B cell (primary cell): ENCODE data around the gene TMEM86A. TPM values are rescaled to one million over a fixed set of nuclear protein-coding genes. Genes with fewer than 3 reads are reported as not detected.

Experiments
- ATAC-seq: fragments of 200-7000 bp; cut with Tn5 transposase; one replicate; pipeline ENCODE4 v1.10.0; 2021; ENCODE audit warnings: low read depth, mild to moderate bottlenecking, moderate number of reproducible peaks, moderate library complexity
- CTCF ChIA-PET: fragments of 350-600 bp; sonication (Branson Sonifier 250); formaldehyde crosslinking; loops from one replicate; lab custom pipeline; 2021; ENCODE audit warnings: antibody characterized with exemption, inconsistent platforms; lab: Charles Lee
- POLR2A ChIA-PET: fragments of 350-600 bp; sonication (Branson Sonifier 250); formaldehyde crosslinking; loops from one replicate; lab custom pipeline; 2021; ENCODE audit warnings: antibody characterized with exemption; lab: Charles Lee
- DNase-seq: peaks from one replicate; pipeline ENCODE4 v3.0.0; 2013
- H2AFZ ChIP-seq: 2 replicates; pipeline ENCODE4 v1.6.1; 2012; ENCODE audit warnings: mild to moderate bottlenecking, low read depth, low read length; ENCODE audit not compliant: insufficient read depth, poor library complexity, severe bottlenecking
- H3K27ac ChIP-seq, 2 donors: 1 replicate in 1 of 2; 2 replicates in 1 of 2; pipeline ENCODE4 v1.5.1; 2012 to 2013; ENCODE audit warnings: low read length in 2 of 2, mild to moderate bottlenecking in 2 of 2, moderate library complexity in 1 of 2
- H3K27me3 ChIP-seq, 4 experiments: fragments of 200-600 bp in 1 of 4; sonication (generic) in 1 of 4; replicated peaks in 1 of 4; 1 replicate in 2 of 4; 2 replicates in 2 of 4; pipeline versions ENCODE4 v1.6.1 to v1.7.0; 2013 to 2016; ENCODE audit warnings: low read length in 3 of 4, mild to moderate bottlenecking in 2 of 4, mixed read lengths in 1 of 4, moderate library complexity in 1 of 4; ENCODE audit not compliant: insufficient read depth in 4 of 4, control insufficient read depth in 3 of 4; ENCODE audit errors: control extremely low read depth in 1 of 4
- H3K36me3 ChIP-seq, 2 experiments: replicated peaks in 1 of 2; 1 replicate in 1 of 2; 2 replicates in 1 of 2; pipeline versions ENCODE4 v1.6.1 to v1.7.1; 2013; ENCODE audit warnings: low read length in 1 of 2; ENCODE audit not compliant: insufficient read depth in 2 of 2, control insufficient read depth in 1 of 2; ENCODE audit errors: control extremely low read depth in 1 of 2, extremely low read depth in 1 of 2
- H3K4me1 ChIP-seq, 2 donors: fragments of 200-600 bp in 1 of 2; sonication (generic) in 1 of 2; 1 replicate in 1 of 2; 2 replicates in 1 of 2; pipeline versions ENCODE4 v1.5.1 to v1.6.1; 2013 to 2017; ENCODE audit warnings: low read length in 2 of 2; ENCODE audit not compliant: control insufficient read depth in 2 of 2, insufficient read depth in 2 of 2
- H3K4me2 ChIP-seq: replicated peaks from 2 replicates; pipeline ENCODE3; 2012; ENCODE audit warnings: mild to moderate bottlenecking, low read depth, low read length; ENCODE audit not compliant: poor library complexity, severe bottlenecking
- H3K4me3 ChIP-seq, 5 experiments: fragments of 200-600 bp in 1 of 5; sonication (generic) in 1 of 5; 1 replicate in 3 of 5; 2 replicates in 2 of 5; pipeline versions ENCODE4 v1.5.1 to v1.7.0; 2011 to 2016; ENCODE audit warnings: low read length in 4 of 5, mild to moderate bottlenecking in 4 of 5, low read depth in 2 of 5, control low read depth in 1 of 5, moderate library complexity in 1 of 5; ENCODE audit not compliant: insufficient read depth in 1 of 5; ENCODE audit errors: control extremely low read depth in 1 of 5, extremely low read depth in 1 of 5
- H3K79me2 ChIP-seq: fragments of 200-600 bp; sonication (generic); one replicate; pipeline ENCODE4 v1.6.0; 2016; ENCODE audit warnings: low read length; ENCODE audit not compliant: control insufficient read depth, insufficient read depth
- H3K9ac ChIP-seq: fragments of 200-600 bp; sonication (generic); 2 replicates; pipeline ENCODE4 v1.6.1; 2017; ENCODE audit warnings: mild to moderate bottlenecking, low read length, moderate library complexity
- H3K9me3 ChIP-seq, 3 donors: one replicate each; pipeline versions ENCODE4 v1.6.1 to v1.7.1; 2013; ENCODE audit warnings: low read length in 2 of 3; ENCODE audit not compliant: control insufficient read depth in 2 of 3, insufficient read depth in 1 of 3; ENCODE audit errors: control extremely low read depth in 1 of 3
- H4K20me1 ChIP-seq: 2 replicates; pipeline ENCODE4 v1.6.0; 2012; ENCODE audit warnings: mild to moderate bottlenecking, low read length; ENCODE audit not compliant: insufficient read depth, control insufficient read depth, poor library complexity, severe bottlenecking
- H3K27ac Mint-ChIP-seq: one replicate; pipeline ENCODE4 v1.8.0; 2021; ENCODE audit warnings: mixed read lengths
- H3K27me3 Mint-ChIP-seq: one replicate; pipeline ENCODE4 v1.8.0; 2021; ENCODE audit warnings: mixed read lengths
- H3K4me1 Mint-ChIP-seq: one replicate; pipeline ENCODE4 v1.8.0; 2021; ENCODE audit warnings: mixed read lengths
- H3K4me3 Mint-ChIP-seq: one replicate; pipeline ENCODE4 v1.8.0; 2021; ENCODE audit warnings: mixed read lengths
- H3K9me3 Mint-ChIP-seq: one replicate; pipeline ENCODE4 v1.8.0; 2022; ENCODE audit warnings: mixed read lengths; ENCODE audit not compliant: insufficient read depth
- CTCF ChIP-seq: fragments of 200-600 bp; IDR thresholded peaks from one replicate; pipeline ENCODE4 v1.8.0; 2022; ENCODE audit warnings: antibody characterized with exemption, mild to moderate bottlenecking
- EZH2 ChIP-seq: IDR thresholded peaks from 2 replicates; pipeline ENCODE4 v1.6.1; 2012; ENCODE audit warnings: borderline replicate concordance, low read depth, mild to moderate bottlenecking, moderate library complexity, low read length; ENCODE audit not compliant: insufficient read depth, poor library complexity, severe bottlenecking
- WGBS: methylation state at CpG from one replicate; pipeline ENCODE4 v1.1.5; 2013; ENCODE audit warnings: missing lambda C conversion rate; ENCODE audit not compliant: insufficient coverage; 5-methylcytosine and 5-hydroxymethylcytosine counted together
- intact Hi-C: fragments of 100-400 bp; cut with micrococcal nuclease; formaldehyde crosslinking; loops from one replicate; pipeline ENCODE4 v1.10.0; 2022
- polyA plus RNA-seq: library from polyadenylated mRNA; depleted of rRNA; stranded (reverse); fragments of >200 nt; gene quantifications from 2 replicates; pipeline ENCODE4 v1.2.3, GENCODE V29; 2012
- total RNA-seq, 2 donors: library from RNA; stranded (reverse); fragments of 120-200 nt in 1 of 2; gene quantifications; 1 replicate in 1 of 2; 2 replicates in 1 of 2; pipeline versions ENCODE4 v1.2.3 to v1.2.4, GENCODE V29; 2013 to 2022

Gene TMEM86A
- total and polyA plus RNA-seq, 2 donors (not counting 1 experiment from before 2014, with no cell fraction given) = 0.40 to 1.1 TPM

DNA sequence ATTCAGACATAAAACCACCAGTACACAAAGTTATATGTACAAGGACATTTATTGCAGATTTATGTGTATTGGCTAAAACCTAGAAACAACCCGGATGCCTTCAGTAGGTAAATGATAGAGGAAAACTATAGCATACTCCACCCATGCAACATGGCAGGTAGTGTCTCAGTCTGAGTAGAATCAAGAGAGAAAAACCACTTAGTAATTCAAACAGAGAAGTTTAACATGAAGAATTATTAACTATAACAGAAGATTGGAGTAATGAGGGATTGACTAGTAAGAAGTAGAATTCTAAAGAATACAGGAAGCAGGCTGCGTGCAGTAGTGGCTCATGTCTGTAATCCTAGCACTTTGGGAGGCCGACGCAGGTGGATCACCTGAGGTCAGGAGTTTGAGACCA, 48.2 kb upstream of the TMEM86A start:
- POLR2A ChIA-PET = no interaction called here
- H3K4me1 Mint-ChIP-seq = no peaks in the 10 kb centered on the region

More for the DNA sequence above, 48.2 kb upstream of the TMEM86A start:
- DNase-seq = no peak
- no peak overlapping the region for H3K4me3 ChIP-seq
- no peak overlapping the region for H3K4me3 Mint-ChIP-seq
- H3K9me3 ChIP-seq = no peaks in the 10 kb centered on the region
- TF ChIP-seq EZH2 (no peak), CTCF (no peak)
- CTCF ChIA-PET = interaction anchor here (1.4 kb wide), 1 partner anchor 110 kb away, joined by 5 read pairs; no protein-coding TSS in a partner anchor
- no CpG with 5 or more reads among the region's 4 CpGs for WGBS
- intact Hi-C loops = no loop called here
- no peak overlapping the region for H3K4me2 ChIP-seq
- H3K79me2 ChIP-seq = no peaks in the 10 kb centered on the region
- no peak overlapping the region for H3K27ac Mint-ChIP-seq
- H3K36me3 ChIP-seq = no peaks in the 10 kb centered on the region
- no peak overlapping the region for H2AFZ ChIP-seq
- H3K27me3 ChIP-seq = no peaks in the 10 kb centered on the region
- no peak for ATAC-seq
- H4K20me1 ChIP-seq = no peaks in the 10 kb centered on the region
- H3K9ac ChIP-seq = no peak overlapping the region
- H3K4me1 ChIP-seq = no peaks in the 10 kb centered on the region
- H3K27ac ChIP-seq = no peak overlapping the region
- no peaks in the 10 kb centered on the region for H3K27me3 Mint-ChIP-seq
- H3K9me3 Mint-ChIP-seq = no peaks in the 10 kb centered on the region
